Subcutaneous adipose tissue (tissue), 4 donors: ENCODE data around the gene CDC16. TPM values are rescaled to one million over a fixed set of nuclear protein-coding genes. Genes with fewer than 3 reads are reported as not detected.

Experiments used
- CTCF ChIP-seq: fragments of 450-650 bp; IDR thresholded peaks from one replicate; pipeline ENCODE4 v1.5.1; 2016; ENCODE audit warnings: low read depth, mild to moderate bottlenecking, control low read depth, antibody characterized with exemption, moderate library complexity
- total RNA-seq, 4 donors: library from RNA; depleted of rRNA; stranded (reverse); fragments of >200 nt; gene quantifications; one replicate each; pipeline ENCODE4 v1.1.0, GENCODE V29; 2016

The CDC16 gene
- total RNA-seq, 4 donors from 2014 or later: 69.6 to 95.5 (median 91.6) TPM

DNA sequence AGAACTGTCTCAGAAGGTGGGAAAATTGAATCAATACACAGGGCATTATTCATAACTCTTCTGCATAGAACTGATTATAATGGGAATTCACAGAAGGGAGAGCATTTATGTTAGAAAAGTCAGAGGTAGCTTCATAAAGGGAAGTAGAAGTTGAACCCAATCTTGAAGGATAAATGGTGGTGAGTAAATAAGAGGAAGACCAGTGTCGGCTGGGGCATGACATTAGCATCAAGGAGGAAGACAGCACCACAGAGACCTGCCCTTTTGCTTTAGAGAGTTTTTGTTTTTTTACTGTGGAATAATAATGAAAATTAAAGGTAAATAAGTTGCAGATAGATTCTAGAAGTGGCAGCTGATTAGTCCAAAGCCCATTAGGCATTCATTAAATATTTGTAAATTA is 21.9 kb downstream of the CDC16 start:
- TF ChIP-seq CTCF: no peak

DNA sequence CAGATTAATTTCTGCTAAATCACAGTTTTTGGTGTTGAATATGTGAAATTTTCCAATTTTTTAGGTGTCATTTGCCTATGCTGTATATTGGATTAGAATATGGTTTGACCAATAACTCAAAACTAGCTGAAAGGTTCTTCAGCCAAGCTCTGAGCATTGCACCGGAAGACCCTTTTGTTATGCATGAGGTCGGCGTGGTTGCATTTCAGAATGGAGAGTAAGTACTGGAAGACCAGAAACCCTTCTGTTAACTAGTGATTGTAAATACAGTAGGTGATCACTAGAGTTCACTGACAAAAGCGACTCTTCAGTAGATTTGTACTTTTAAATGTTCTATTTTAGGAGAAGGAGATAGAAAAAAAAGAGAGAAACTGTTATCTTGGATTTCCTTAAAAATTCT is 22.3 kb downstream of the CDC16 start:
- TF ChIP-seq CTCF: no peak

DNA sequence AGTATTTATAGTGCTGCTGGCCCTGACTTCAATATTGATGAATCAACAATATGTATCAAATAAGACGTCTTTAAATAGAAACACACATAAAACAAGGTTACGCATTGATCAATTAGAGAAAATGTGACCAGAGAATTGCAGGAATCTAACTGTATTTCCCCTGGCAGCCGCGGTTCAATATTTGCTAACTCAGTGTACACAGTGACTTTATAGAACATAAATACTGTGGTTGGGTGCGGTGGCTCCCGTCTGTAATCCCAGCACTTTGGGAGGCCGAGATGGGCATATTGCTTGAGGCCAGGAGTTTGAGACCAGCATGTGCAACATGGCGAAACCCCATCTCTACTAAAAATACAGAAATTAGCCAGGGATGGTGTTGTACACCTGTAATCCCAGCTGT is 23.9 kb downstream of the CDC16 start:
- no peak for TF ChIP-seq CTCF

DNA sequence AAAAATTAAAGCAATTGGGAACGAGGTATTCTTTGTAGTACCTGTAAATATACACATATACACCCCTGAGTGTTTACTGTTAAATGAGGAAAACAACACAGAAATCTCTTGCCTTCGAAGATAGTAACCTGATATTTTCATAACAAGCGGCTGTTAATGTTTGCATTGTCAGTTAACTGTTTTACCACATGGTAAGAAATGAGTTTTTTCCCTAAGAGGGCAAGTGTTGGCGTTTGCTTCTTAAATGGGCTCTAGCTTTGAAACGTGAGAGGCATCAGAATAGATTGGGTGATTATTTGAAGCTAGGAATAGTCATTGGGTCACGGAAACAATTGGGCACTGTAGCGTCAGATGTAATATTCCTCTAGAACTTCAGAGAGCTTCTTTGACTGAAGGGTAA is 24.7 kb downstream of the CDC16 start:
- TF ChIP-seq CTCF: no peak

- no peak for TF ChIP-seq CTCF
These were observed 25.3 kb downstream of the CDC16 start for GRCh38 chr13:114259974-114260373.

- no peak for TF ChIP-seq CTCF
These were observed 26.1 kb downstream of the CDC16 start for GRCh38 chr13:114260814-114261213.

DNA sequence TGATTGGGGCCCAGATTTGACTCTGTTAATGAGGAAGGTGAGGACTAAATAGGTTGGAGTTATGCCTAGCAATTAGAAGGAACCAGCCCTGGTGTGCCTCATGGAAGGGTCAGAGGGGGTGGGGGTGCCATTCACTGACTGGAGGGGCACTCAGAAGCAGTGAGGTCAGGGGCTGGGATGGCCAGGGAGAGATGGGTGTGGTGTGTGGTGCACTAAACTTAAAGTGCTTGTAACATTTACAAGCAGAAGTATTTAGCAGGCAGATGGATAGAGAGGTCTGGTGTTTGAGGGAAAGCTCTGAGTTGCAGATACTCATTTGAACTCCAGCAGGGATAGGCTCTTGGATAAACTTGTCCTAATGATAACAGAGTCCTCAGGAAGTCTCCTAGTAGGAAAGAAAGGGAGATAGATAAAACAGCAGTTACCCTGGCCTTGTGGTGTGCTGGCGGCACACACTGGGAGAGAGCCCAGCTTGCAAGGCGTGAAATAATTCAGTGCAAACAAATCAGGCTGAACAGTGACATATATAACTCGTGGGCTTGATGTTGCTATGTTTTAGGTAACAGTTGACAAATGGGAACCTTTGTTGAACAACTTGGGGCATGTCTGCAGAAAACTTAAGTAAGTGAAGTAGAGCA is 26.8 kb downstream of the CDC16 start:
- no peak for TF ChIP-seq CTCF
